ENCODE data around the gene RNF208. TPM values are rescaled to one million over a fixed set of nuclear protein-coding genes. Genes with fewer than 3 reads are reported as not detected.
A peak's percentile ranks its signal among the peaks of the same experiment; 100 is the strongest.

Gene RNF208
- polyA plus RNA-seq (2013) = 4.2 TPM

- Histone ChIP-seq H3K4me3 (ENCODE audit: control insufficient read depth in 1 of 7, extremely low read depth in 1 of 7, insufficient read depth in 4 of 7, low read depth in 2 of 7, low read length in 6 of 7) (peak within 1 kb of the TSS; percentile 13 to 93 (median 62)), H3K4me1 (ENCODE audit: control extremely low read depth in 1 of 4, control insufficient read depth in 4 of 4, insufficient read depth in 4 of 4, low read length in 3 of 4) (peaks cover 2 to 32% (median 27%) of the 10 kb centered on the region in 4 experiments), H3K9me3 (ENCODE audit: control extremely low read depth in 1 of 5, control insufficient read depth in 4 of 5, insufficient read depth in 2 of 5, low read depth in 1 of 5, low read length in 4 of 5) (no peaks in the 10 kb centered on the region), H3K27me3 (replicated peaks in 2 of 5; ENCODE audit: control insufficient read depth in 4 of 5, insufficient read depth in 5 of 5, low read length in 4 of 5) (peaks cover 0 to 13% (median 0%) of the 10 kb centered on the region in 5 experiments), H3K27ac (ENCODE audit: insufficient read depth in 1 of 2, low read depth in 1 of 2, low read length in 2 of 2, poor library complexity in 1 of 2, severe bottlenecking in 2 of 2) (no peak within 1 kb of the TSS), H3K36me3 (ENCODE audit: control insufficient read depth in 4 of 4, insufficient read depth in 4 of 4, low read length in 3 of 4) (peaks cover 0 to 6% (median 0%) of the 10 kb centered on the region in 4 experiments)
- ChIA-PET POLR2A (interaction anchor here (0.5 to 3.7 kb wide), 6 partner anchors 13 to 498 kb away, joined by 3 to 16 read pairs (median 3); partner anchors contain the start of gene TUBB4B), CTCF (interaction anchor here (0.7 to 6.3 kb wide), 9 partner anchors 13 to 103 kb away, joined by 3 to 46 read pairs (median 3); partner anchors contain the start of gene LRRC26)
- WGBS (ENCODE audit: insufficient coverage) = 2% methylated on average over 79 of the region's 88 CpGs
- peak in 1 of 3 donors; percentile 18 for DNase-seq
Measured at GRCh38 chr9:137222190-137223077, at the start of gene RNF208. Gene RNF208, minus strand, starts transcription at chr9:137222240. Its CDS starts 1,028 bp downstream, at chr9:137221212.

DNA sequence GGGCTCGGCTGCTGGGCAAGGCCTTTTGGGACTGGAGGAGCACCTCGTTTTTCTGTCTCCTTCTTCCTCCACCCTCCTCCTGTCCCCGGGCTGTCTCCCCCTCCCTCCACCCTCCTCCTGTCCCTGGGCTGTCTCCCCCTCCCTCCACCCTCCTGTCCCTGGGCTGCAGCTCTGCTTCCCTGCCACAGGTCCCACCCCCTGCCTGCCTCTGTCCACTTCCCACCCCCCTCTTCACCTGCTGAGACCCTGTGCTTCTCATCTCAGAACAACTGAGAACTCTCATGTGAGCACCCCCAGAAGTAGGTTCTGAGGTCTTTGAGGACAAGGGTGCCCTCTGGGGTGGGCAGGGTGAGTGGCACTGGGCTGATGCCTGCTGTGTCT, 49.6 kb upstream of the RNF208 start:
- Histone ChIP-seq H3K27me3 (replicated peaks in 2 of 5; ENCODE audit: control insufficient read depth in 4 of 5, insufficient read depth in 5 of 5, low read length in 4 of 5) (no peaks in the 10 kb centered on the region), H3K4me1 (ENCODE audit: control extremely low read depth in 1 of 4, control insufficient read depth in 4 of 4, insufficient read depth in 4 of 4, low read length in 3 of 4) (peaks cover 0 to 67% (median 58%) of the 10 kb centered on the region in 4 experiments), H3K9me3 (ENCODE audit: control extremely low read depth in 1 of 5, control insufficient read depth in 4 of 5, insufficient read depth in 2 of 5, low read depth in 1 of 5, low read length in 4 of 5) (no peaks in the 10 kb centered on the region), H3K4me3 (ENCODE audit: control insufficient read depth in 1 of 7, extremely low read depth in 1 of 7, insufficient read depth in 4 of 7, low read depth in 2 of 7, low read length in 6 of 7) (peak overlapping the region in 1 of 7 experiments; percentile 10), H3K27ac (ENCODE audit: insufficient read depth in 1 of 2, low read depth in 1 of 2, low read length in 2 of 2, poor library complexity in 1 of 2, severe bottlenecking in 2 of 2) (no peak overlapping the region), H3K36me3 (ENCODE audit: control insufficient read depth in 4 of 4, insufficient read depth in 4 of 4, low read length in 3 of 4) (peaks cover 3 to 45% (median 28%) of the 10 kb centered on the region in 4 experiments)
- ChIA-PET CTCF (interaction anchor here (1.3 to 1.5 kb wide), 3 partner anchors 8 to 15 kb away, joined by 3 to 7 read pairs (median 4); no protein-coding TSS in a partner anchor), POLR2A (no interaction called here)
- DNase-seq = no peak
- 8% methylated on average over 3 of the region's 3 CpGs for WGBS (ENCODE audit: insufficient coverage)

DNA sequence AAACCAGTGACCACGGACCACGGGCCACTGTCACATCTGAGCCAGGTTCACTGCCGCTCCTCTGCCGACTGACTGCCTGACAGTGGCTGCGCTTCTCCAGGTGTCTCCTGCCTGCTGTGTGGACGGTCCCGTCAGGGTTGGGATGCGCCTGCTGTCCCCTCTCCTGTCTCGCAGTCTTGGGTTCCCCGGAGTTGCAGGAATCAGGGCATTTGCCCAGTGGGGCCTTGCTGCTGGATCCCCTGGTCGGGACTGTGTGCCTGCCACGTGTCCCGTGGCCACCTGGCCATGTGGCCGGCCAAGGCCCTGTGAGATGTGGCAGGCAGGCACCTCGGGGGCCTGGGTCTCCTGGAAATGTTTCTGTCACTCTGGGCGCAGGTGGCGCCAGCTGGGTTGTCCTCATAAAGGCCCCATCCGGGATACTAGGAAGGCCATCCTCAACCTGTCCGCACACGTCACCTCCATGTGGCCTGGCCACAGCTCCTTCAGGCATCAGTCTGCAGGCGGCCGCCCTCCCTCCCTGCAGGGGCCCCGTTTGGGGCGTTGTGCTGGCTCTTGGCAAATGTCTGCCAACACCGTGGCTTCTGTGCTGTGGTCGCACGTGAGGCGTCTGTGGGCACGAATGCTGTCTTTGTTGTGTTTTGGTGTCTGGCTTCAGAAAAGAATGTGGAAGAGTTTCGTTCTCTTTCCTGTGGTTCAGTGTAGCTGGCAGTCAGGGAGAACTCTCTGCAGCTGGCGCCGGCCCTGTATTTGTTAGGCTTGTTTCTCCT, 49.1 kb upstream of the RNF208 start:
- 65% methylated on average over 29 of the region's 32 CpGs for WGBS (ENCODE audit: insufficient coverage)
- Histone ChIP-seq H3K27me3 (replicated peaks in 2 of 5; ENCODE audit: control insufficient read depth in 4 of 5, insufficient read depth in 5 of 5, low read length in 4 of 5) (no peaks in the 10 kb centered on the region), H3K27ac (ENCODE audit: insufficient read depth in 1 of 2, low read depth in 1 of 2, low read length in 2 of 2, poor library complexity in 1 of 2, severe bottlenecking in 2 of 2) (no peak overlapping the region), H3K4me3 (ENCODE audit: control insufficient read depth in 1 of 7, extremely low read depth in 1 of 7, insufficient read depth in 4 of 7, low read depth in 2 of 7, low read length in 6 of 7) (peak overlapping the region in 1 of 7 experiments; percentile 5), H3K36me3 (ENCODE audit: control insufficient read depth in 4 of 4, insufficient read depth in 4 of 4, low read length in 3 of 4) (peaks cover 3 to 51% (median 33%) of the 10 kb centered on the region in 4 experiments), H3K4me1 (ENCODE audit: control extremely low read depth in 1 of 4, control insufficient read depth in 4 of 4, insufficient read depth in 4 of 4, low read length in 3 of 4) (peaks cover 0 to 61% (median 52%) of the 10 kb centered on the region in 4 experiments), H3K9me3 (ENCODE audit: control extremely low read depth in 1 of 5, control insufficient read depth in 4 of 5, insufficient read depth in 2 of 5, low read depth in 1 of 5, low read length in 4 of 5) (no peaks in the 10 kb centered on the region)
- ChIA-PET CTCF (interaction anchor here (1.3 to 1.5 kb wide), 3 partner anchors 9 to 15 kb away, joined by 3 to 7 read pairs (median 4); no protein-coding TSS in a partner anchor), POLR2A (interaction anchor here (0.6 kb wide), 1 partner anchor 166 kb away, joined by 3 read pairs; no protein-coding TSS in a partner anchor)
- DNase-seq = peak in 2 of 3 donors; percentile 76 to 81

DNA sequence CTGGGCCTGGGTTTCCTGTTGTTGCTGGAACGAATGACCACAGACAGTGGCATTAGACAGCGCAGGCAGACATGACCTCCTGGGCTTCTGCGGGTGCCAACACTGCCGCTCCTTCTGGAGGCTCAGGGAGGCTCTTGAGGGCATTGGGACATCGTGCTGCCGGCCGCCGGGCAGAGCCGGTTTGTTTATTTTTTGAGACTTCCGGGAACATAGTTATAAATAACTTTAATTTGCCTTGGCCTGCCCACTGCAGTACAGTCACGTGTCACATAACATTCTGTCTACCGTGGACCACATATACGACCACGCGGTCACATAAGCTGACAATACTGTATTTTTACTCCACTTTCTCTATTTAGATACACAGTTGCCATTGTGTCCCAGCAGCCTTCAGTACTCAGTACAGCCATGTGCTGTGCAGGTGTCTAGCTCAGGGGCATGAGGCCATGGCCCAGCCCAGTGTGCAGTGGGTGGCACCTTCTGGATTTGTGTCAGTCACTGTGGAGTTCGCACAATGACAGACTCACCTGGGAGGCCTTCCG, 47.3 kb upstream of the RNF208 start:
- WGBS (ENCODE audit: insufficient coverage) = 91% methylated on average over 16 of the region's 17 CpGs
- CTCF ChIA-PET = interaction anchor here (0.9 to 1.0 kb wide), 2 partner anchors 13 to 149 kb away, joined by 3 read pairs; no protein-coding TSS in a partner anchor
- H3K4me3 ChIP-seq (ENCODE audit: control insufficient read depth in 1 of 7, extremely low read depth in 1 of 7, insufficient read depth in 4 of 7, low read depth in 2 of 7, low read length in 6 of 7) = no peak overlapping the region
- no peak overlapping the region for H3K27ac ChIP-seq (ENCODE audit: insufficient read depth in 1 of 2, low read depth in 1 of 2, low read length in 2 of 2, poor library complexity in 1 of 2, severe bottlenecking in 2 of 2)
- H3K4me1 ChIP-seq (ENCODE audit: control extremely low read depth in 1 of 4, control insufficient read depth in 4 of 4, insufficient read depth in 4 of 4, low read length in 3 of 4) = peaks cover 0 to 45% (median 39%) of the 10 kb centered on the region in 4 experiments
- H3K27me3 ChIP-seq (replicated peaks in 2 of 5; ENCODE audit: control insufficient read depth in 4 of 5, insufficient read depth in 5 of 5, low read length in 4 of 5) = no peaks in the 10 kb centered on the region
- no peak for DNase-seq
- peaks cover 7 to 60% (median 44%) of the 10 kb centered on the region in 4 experiments for H3K36me3 ChIP-seq (ENCODE audit: control insufficient read depth in 4 of 4, insufficient read depth in 4 of 4, low read length in 3 of 4)
- POLR2A ChIA-PET = no interaction called here
- H3K9me3 ChIP-seq (ENCODE audit: control extremely low read depth in 1 of 5, control insufficient read depth in 4 of 5, insufficient read depth in 2 of 5, low read depth in 1 of 5, low read length in 4 of 5) = no peaks in the 10 kb centered on the region

DNA sequence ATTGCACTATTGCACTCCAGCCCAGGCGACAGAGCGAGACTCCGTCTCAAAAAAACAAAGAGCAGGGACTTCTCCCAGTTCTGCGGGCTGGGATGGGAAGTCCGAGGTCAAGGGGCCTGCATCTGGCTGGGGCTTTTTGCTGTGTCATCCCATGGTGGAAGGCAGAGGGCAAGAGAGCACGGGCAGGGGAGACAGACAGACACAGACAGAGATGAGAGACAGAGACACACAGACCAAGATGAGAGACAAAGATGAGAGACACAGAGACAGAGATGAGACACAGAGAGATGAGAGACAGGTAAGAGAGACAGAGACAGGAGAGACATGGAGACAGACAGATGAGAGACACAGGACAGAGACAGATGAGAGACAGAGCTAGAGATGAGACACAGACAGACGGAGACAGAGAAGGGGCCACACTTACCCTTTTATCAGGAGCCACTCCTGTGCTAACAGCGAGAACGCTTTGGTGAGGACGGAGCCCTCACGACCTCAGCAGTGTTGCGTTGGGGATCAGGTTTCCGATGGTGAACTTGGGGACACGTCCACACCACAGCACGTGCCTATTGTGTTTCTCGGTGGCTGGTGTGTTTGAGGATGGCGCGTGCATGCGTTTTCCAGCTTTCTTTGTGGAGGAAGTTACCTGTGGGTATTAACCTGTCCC, 46.6 kb upstream of the RNF208 start:
- no peak overlapping the region for H3K27ac ChIP-seq (ENCODE audit: insufficient read depth in 1 of 2, low read depth in 1 of 2, low read length in 2 of 2, poor library complexity in 1 of 2, severe bottlenecking in 2 of 2)
- H3K9me3 ChIP-seq (ENCODE audit: control extremely low read depth in 1 of 5, control insufficient read depth in 4 of 5, insufficient read depth in 2 of 5, low read depth in 1 of 5, low read length in 4 of 5) = no peaks in the 10 kb centered on the region
- peaks cover 7 to 66% (median 48%) of the 10 kb centered on the region in 4 experiments for H3K36me3 ChIP-seq (ENCODE audit: control insufficient read depth in 4 of 4, insufficient read depth in 4 of 4, low read length in 3 of 4)
- POLR2A ChIA-PET = no interaction called here
- peaks cover 0 to 40% (median 39%) of the 10 kb centered on the region in 4 experiments for H3K4me1 ChIP-seq (ENCODE audit: control extremely low read depth in 1 of 4, control insufficient read depth in 4 of 4, insufficient read depth in 4 of 4, low read length in 3 of 4)
- H3K27me3 ChIP-seq (replicated peaks in 2 of 5; ENCODE audit: control insufficient read depth in 4 of 5, insufficient read depth in 5 of 5, low read length in 4 of 5) = no peaks in the 10 kb centered on the region
- 86% methylated on average over 19 of the region's 19 CpGs for WGBS (ENCODE audit: insufficient coverage)
- DNase-seq = no peak
- H3K4me3 ChIP-seq (ENCODE audit: control insufficient read depth in 1 of 7, extremely low read depth in 1 of 7, insufficient read depth in 4 of 7, low read depth in 2 of 7, low read length in 6 of 7) = no peak overlapping the region
- CTCF ChIA-PET = interaction anchor here (1.0 to 1.2 kb wide), 2 partner anchors 31 to 148 kb away, joined by 3 read pairs; no protein-coding TSS in a partner anchor

DNA sequence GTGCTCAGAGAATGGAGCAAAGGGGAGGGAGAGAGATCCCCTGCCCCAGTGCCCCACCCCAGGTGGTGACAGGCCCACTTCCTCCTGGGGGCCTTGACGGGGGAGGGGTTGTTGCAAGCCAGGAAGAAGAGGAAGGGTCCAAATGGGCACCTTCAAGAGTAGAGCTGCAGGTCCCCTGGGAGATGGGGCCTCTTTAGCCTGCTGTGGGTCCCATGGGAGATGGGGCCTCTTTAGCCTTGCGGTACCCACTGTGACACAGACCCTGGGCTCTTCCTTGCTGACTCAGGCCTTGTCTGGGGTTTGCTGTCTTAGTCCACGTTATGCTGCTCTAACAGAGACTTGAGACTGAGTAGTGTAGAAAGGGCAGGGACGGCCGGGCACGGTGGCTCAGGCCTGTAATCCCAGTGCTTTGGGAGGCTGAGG, 45.9 kb upstream of the RNF208 start:
- Histone ChIP-seq H3K4me1 (ENCODE audit: control extremely low read depth in 1 of 4, control insufficient read depth in 4 of 4, insufficient read depth in 4 of 4, low read length in 3 of 4) (peaks cover 0 to 40% (median 38%) of the 10 kb centered on the region in 4 experiments), H3K27ac (ENCODE audit: insufficient read depth in 1 of 2, low read depth in 1 of 2, low read length in 2 of 2, poor library complexity in 1 of 2, severe bottlenecking in 2 of 2) (no peak overlapping the region), H3K27me3 (replicated peaks in 2 of 5; ENCODE audit: control insufficient read depth in 4 of 5, insufficient read depth in 5 of 5, low read length in 4 of 5) (no peaks in the 10 kb centered on the region), H3K9me3 (ENCODE audit: control extremely low read depth in 1 of 5, control insufficient read depth in 4 of 5, insufficient read depth in 2 of 5, low read depth in 1 of 5, low read length in 4 of 5) (no peaks in the 10 kb centered on the region), H3K4me3 (ENCODE audit: control insufficient read depth in 1 of 7, extremely low read depth in 1 of 7, insufficient read depth in 4 of 7, low read depth in 2 of 7, low read length in 6 of 7) (no peak overlapping the region), H3K36me3 (ENCODE audit: control insufficient read depth in 4 of 4, insufficient read depth in 4 of 4, low read length in 3 of 4) (peaks cover 6 to 67% (median 49%) of the 10 kb centered on the region in 4 experiments)
- 95% methylated on average over 6 of the region's 6 CpGs for WGBS (ENCODE audit: insufficient coverage)
- ChIA-PET POLR2A (no interaction called here), CTCF (interaction anchor here (0.7 to 2.8 kb wide), 4 partner anchors 10 to 31 kb away, joined by 3 to 12 read pairs (median 4); partner anchors contain the start of genes NELFB and TOR4A)
- no peak for DNase-seq

Data from common myeloid progenitor, CD34-positive (primary cell).